DOHH2 (cell line): ENCODE data around the gene EIPR1.

Experiments
- H3F3A ChIP-seq: fragments of 200-600 bp; sonication (generic), shearing (Covaris generic); 2 replicates; pipeline ENCODE4 v1.6.0; 2016; ENCODE audit warnings: antibody characterized with exemption, mild to moderate bottlenecking; ENCODE audit not compliant: control insufficient read depth, insufficient read depth
- H3K27ac ChIP-seq: fragments of 200-600 bp; sonication (generic); 2 replicates; pipeline ENCODE4 v1.5.1; 2014; ENCODE audit warnings: low read depth, mild to moderate bottlenecking, low read length, moderate library complexity
- H3K27me3 ChIP-seq: fragments of 200-600 bp; sonication (generic); 2 replicates; pipeline ENCODE4 v1.6.1; 2014; ENCODE audit warnings: mild to moderate bottlenecking, low read length, mixed read lengths; ENCODE audit not compliant: control insufficient read depth
- H3K36me3 ChIP-seq: fragments of 200-600 bp; sonication (generic); 2 replicates; pipeline ENCODE4 v1.6.1; 2014; ENCODE audit warnings: mild to moderate bottlenecking, low read length, moderate library complexity, mixed read lengths; ENCODE audit not compliant: control insufficient read depth
- H3K4me1 ChIP-seq: fragments of 200-600 bp; sonication (generic); 2 replicates; pipeline ENCODE4 v1.6.1; 2014; ENCODE audit warnings: mild to moderate bottlenecking, low read length, mixed read lengths; ENCODE audit not compliant: control insufficient read depth
- H3K4me2 ChIP-seq: fragments of 200-600 bp; sonication (generic); 2 replicates; pipeline ENCODE4 v1.6.0; 2014; ENCODE audit warnings: mild to moderate bottlenecking, low read length, moderate library complexity
- H3K4me3 ChIP-seq: fragments of 200-600 bp; sonication (generic); 2 replicates; pipeline ENCODE4 v1.5.1; 2014; ENCODE audit warnings: mild to moderate bottlenecking, low read length, mixed read lengths
- H3K79me2 ChIP-seq: fragments of 200-600 bp; sonication (generic); 2 replicates; pipeline ENCODE4 v1.6.1; 2014; ENCODE audit warnings: mild to moderate bottlenecking, low read length, mixed read lengths; ENCODE audit not compliant: control insufficient read depth
- H3K9me2 ChIP-seq: fragments of 200-600 bp; sonication (generic); replicated peaks from 2 replicates; pipeline ENCODE4 v1.6.1; 2014; ENCODE audit warnings: mild to moderate bottlenecking, low read length, mixed read lengths; ENCODE audit not compliant: control insufficient read depth
- H3K9me3 ChIP-seq: fragments of 200-600 bp; sonication (generic); 2 replicates; pipeline ENCODE4 v1.6.1; 2014; ENCODE audit warnings: antibody characterized with exemption, low read length, mixed read lengths; ENCODE audit not compliant: control insufficient read depth, insufficient read depth
- H4K20me1 ChIP-seq: fragments of 200-600 bp; sonication (generic); 2 replicates; pipeline ENCODE4 v1.6.0; 2014; ENCODE audit warnings: low read depth, mild to moderate bottlenecking, antibody characterized with exemption, low read length, moderate library complexity; ENCODE audit not compliant: control insufficient read depth, insufficient read depth
- CTCF ChIP-seq: fragments of 200-600 bp; sonication (generic); IDR thresholded peaks from one replicate; pipeline ENCODE4 v1.5.1; 2014; ENCODE audit warnings: antibody characterized with exemption, mild to moderate bottlenecking, low read depth, low read length; ENCODE audit not compliant: poor library complexity, severe bottlenecking
- EZH2phosphoT487 ChIP-seq: fragments of 200-600 bp; sonication (generic); IDR thresholded peaks from 2 replicates; pipeline ENCODE4 v1.6.1; 2017; ENCODE audit warnings: borderline replicate concordance, mild to moderate bottlenecking, antibody characterized with exemption, low read length, moderate library complexity, mixed read lengths

The EIPR1 gene

GRCh38 chr2:3204031-3204821 lies 173.4 kb downstream of the EIPR1 start:
- Histone ChIP-seq H3K4me2 (no peak overlapping the region), H3K9me3 (no peaks in the 10 kb centered on the region), H3K4me3 (no peak overlapping the region), H3K27me3 (no peaks in the 10 kb centered on the region), H3F3A (no peaks in the 10 kb centered on the region), H3K36me3 (no peaks in the 10 kb centered on the region), H3K79me2 (no peaks in the 10 kb centered on the region), H3K4me1 (no peaks in the 10 kb centered on the region), H3K27ac (no peak overlapping the region), H3K9me2 (no peaks in the 10 kb centered on the region), H4K20me1 (no peaks in the 10 kb centered on the region)
- TF ChIP-seq CTCF (no peak), EZH2phosphoT487 (no peak)

GRCh38 chr2:3203497-3204019 lies 174.1 kb downstream of the EIPR1 start:
- TF ChIP-seq CTCF (no peak), EZH2phosphoT487 (no peak)
- no peak overlapping the region for H3K4me2 ChIP-seq
- H3K27ac ChIP-seq: no peak overlapping the region
- no peaks in the 10 kb centered on the region for H3K9me3 ChIP-seq
- no peak overlapping the region for H3K4me3 ChIP-seq
- H3K36me3 ChIP-seq: no peaks in the 10 kb centered on the region
- H3K4me1 ChIP-seq: no peaks in the 10 kb centered on the region
- H4K20me1 ChIP-seq: no peaks in the 10 kb centered on the region
- H3K27me3 ChIP-seq: no peaks in the 10 kb centered on the region
- no peaks in the 10 kb centered on the region for H3F3A ChIP-seq
- H3K9me2 ChIP-seq: no peaks in the 10 kb centered on the region
- no peaks in the 10 kb centered on the region for H3K79me2 ChIP-seq

GRCh38 chr2:3202926-3203325 lies 174.7 kb downstream of the EIPR1 start:
- no peaks in the 10 kb centered on the region for H3K9me2 ChIP-seq
- no peak overlapping the region for H3K4me3 ChIP-seq
- H3K4me1 ChIP-seq: peaks cover 2% of the 10 kb centered on the region; the same call in 1 of the 2 replicates
- no peaks in the 10 kb centered on the region for H3F3A ChIP-seq
- H3K4me2 ChIP-seq: no peak overlapping the region
- no peaks in the 10 kb centered on the region for H3K9me3 ChIP-seq
- no peaks in the 10 kb centered on the region for H3K36me3 ChIP-seq
- H3K79me2 ChIP-seq: no peaks in the 10 kb centered on the region
- no peak overlapping the region for H3K27ac ChIP-seq
- TF ChIP-seq EZH2phosphoT487 (no peak), CTCF (no peak)
- H4K20me1 ChIP-seq: no peaks in the 10 kb centered on the region
- no peaks in the 10 kb centered on the region for H3K27me3 ChIP-seq
